H1 (cell line): ENCODE results near the gene STAG1. TPM values are rescaled to one million over a fixed set of nuclear protein-coding genes. Genes with fewer than 3 reads are reported as not detected.

Experiments
- CTCF ChIA-PET: fragments of 300-600 bp; sonication (Branson Sonifier 250); formaldehyde crosslinking; loops from one replicate; lab custom pipeline; 2021; ENCODE audit not compliant: partially characterized antibody; lab: Charles Lee
- POLR2A ChIA-PET: fragments of 300-600 bp; sonication (Branson Sonifier 250); formaldehyde crosslinking; loops from one replicate; lab custom pipeline; 2021; ENCODE audit warnings: inconsistent platforms; ENCODE audit not compliant: partially characterized antibody; lab: Charles Lee
- DNase-seq, 2 experiments: peaks; one replicate each; pipeline versions ENCODE4 v3.0.0 to v3.0.0-alpha.2; 2010 to 2022; ENCODE audit warnings: low spot score in 2 of 2, low read depth in 1 of 2, mixed read lengths in 1 of 2
- FAIRE-seq: peaks from 2 replicates; lab custom pipeline; 2011; peaks lifted over from hg19 to GRCh38; lab: Jason Lieb, UNC
- H2AFZ ChIP-seq: 2 replicates; pipeline ENCODE4 v1.8.1; 2012; ENCODE audit warnings: low read length, inconsistent platforms
- H2AK5ac ChIP-seq: 2 replicates; pipeline ENCODE4 v1.6.1; 2013; ENCODE audit warnings: low read depth, low read length
- H2BK120ac ChIP-seq: replicated peaks from 2 replicates; pipeline ENCODE3; 2013; ENCODE audit warnings: low read depth, low read length, inconsistent platforms
- H2BK12ac ChIP-seq: 2 replicates; pipeline ENCODE4 v1.6.1; 2013; ENCODE audit warnings: low read depth, low read length
- H2BK15ac ChIP-seq: 2 replicates; pipeline ENCODE4 v1.6.1; 2013; ENCODE audit warnings: low read length
- H2BK20ac ChIP-seq: 2 replicates; pipeline ENCODE4 v1.6.1; 2013; ENCODE audit warnings: low read length
- H2BK5ac ChIP-seq: 2 replicates; pipeline ENCODE4 v1.6.1; 2013; ENCODE audit warnings: low read depth, low read length
- H3K14ac ChIP-seq: 2 replicates; pipeline ENCODE4 v1.6.1; 2013; ENCODE audit warnings: inconsistent platforms; ENCODE audit not compliant: insufficient read length
- H3K18ac ChIP-seq: 2 replicates; pipeline ENCODE4 v1.6.1; 2013; ENCODE audit warnings: low read length; ENCODE audit errors: extremely low read depth
- H3K23ac ChIP-seq: 2 replicates; pipeline ENCODE4 v1.6.1; 2013; ENCODE audit warnings: inconsistent platforms; ENCODE audit not compliant: insufficient read length
- H3K23me2 ChIP-seq: 2 replicates; pipeline ENCODE4 v1.6.1; 2013; ENCODE audit warnings: low read depth, low read length
- H3K27ac ChIP-seq: 2 replicates; pipeline ENCODE4 v1.6.1; 2011; ENCODE audit warnings: low read depth, low read length, inconsistent platforms
- H3K27me3 ChIP-seq, 4 experiments: replicated peaks in 1 of 4; 1 replicate in 1 of 4; 2 replicates in 3 of 4; pipeline versions ENCODE4 v1.6.1 to v1.8.1; 2011 to 2013; ENCODE audit warnings: low read length in 3 of 4, mild to moderate bottlenecking in 3 of 4, inconsistent platforms in 2 of 4, mixed read lengths in 2 of 4, moderate library complexity in 1 of 4; ENCODE audit not compliant: control insufficient read depth in 3 of 4, insufficient read depth in 3 of 4; ENCODE audit errors: extremely low read depth in 1 of 4
- H3K36me3 ChIP-seq, 4 experiments: 2 replicates each; pipeline versions ENCODE4 v1.6.1 to v1.8.1; 2011 to 2013; ENCODE audit warnings: mild to moderate bottlenecking in 4 of 4, low read length in 3 of 4, moderate library complexity in 2 of 4, control low read depth in 1 of 4, inconsistent platforms in 1 of 4; ENCODE audit not compliant: insufficient read depth in 4 of 4, control insufficient read depth in 2 of 4
- H3K4ac ChIP-seq: replicated peaks from 2 replicates; pipeline ENCODE3; 2013; ENCODE audit warnings: low read length, low read depth, mixed read lengths, inconsistent platforms; ENCODE audit not compliant: insufficient read length
- H3K4me1 ChIP-seq, 4 experiments: replicated peaks in 1 of 4; 1 replicate in 1 of 4; 2 replicates in 3 of 4; pipeline versions ENCODE4 v1.6.1 to v1.8.1; 2011 to 2013; ENCODE audit warnings: low read length in 3 of 4, inconsistent platforms in 2 of 4, mixed read lengths in 1 of 4; ENCODE audit not compliant: insufficient read depth in 4 of 4, control insufficient read depth in 3 of 4
- H3K4me2 ChIP-seq, 2 experiments: 2 replicates each; pipeline versions ENCODE4 v1.6.1 to v1.8.1; 2011 to 2013; ENCODE audit warnings: low read depth in 2 of 2, low read length in 2 of 2, control low read depth in 1 of 2, inconsistent platforms in 1 of 2, mild to moderate bottlenecking in 1 of 2; ENCODE audit not compliant: insufficient read depth in 1 of 2
- H3K4me3 ChIP-seq, 4 experiments: fragments of 200-600, 300-600 bp in 1 of 4; sonication (generic), shearing (Covaris generic), sonication (Bioruptor Twin) in 1 of 4; 2 replicates each; pipeline versions ENCODE4 v1.5.1 to v1.8.1; 2011 to 2016; ENCODE audit warnings: low read length in 4 of 4, low read depth in 3 of 4, control low read depth in 2 of 4, inconsistent platforms in 2 of 4, mild to moderate bottlenecking in 2 of 4, mixed read lengths in 1 of 4, moderate library complexity in 1 of 4; ENCODE audit not compliant: insufficient read depth in 2 of 4; ENCODE audit errors: extremely low read depth in 1 of 4
- H3K56ac ChIP-seq: replicated peaks from 2 replicates; pipeline ENCODE3; 2013; ENCODE audit warnings: low read depth, mild to moderate bottlenecking, mixed read lengths, low read length, inconsistent platforms; ENCODE audit not compliant: insufficient read length
- H3K79me1 ChIP-seq: 2 replicates; pipeline ENCODE4 v1.6.1; 2013; ENCODE audit warnings: low read depth, low read length, control low read depth
- H3K79me2 ChIP-seq, 2 experiments: 2 replicates each; pipeline versions ENCODE4 v1.6.1 to v1.8.1; 2012 to 2013; ENCODE audit warnings: low read length in 2 of 2, mild to moderate bottlenecking in 2 of 2, inconsistent platforms in 1 of 2; ENCODE audit not compliant: insufficient read depth in 2 of 2, control insufficient read depth in 1 of 2
- H3K9ac ChIP-seq, 4 experiments: replicated peaks in 1 of 4; 1 replicate in 1 of 4; 2 replicates in 3 of 4; pipeline versions ENCODE4 v1.6.1 to v1.8.1; 2011 to 2013; ENCODE audit warnings: low read depth in 3 of 4, low read length in 3 of 4, control low read depth in 2 of 4, mild to moderate bottlenecking in 2 of 4, moderate library complexity in 2 of 4, inconsistent platforms in 1 of 4; ENCODE audit errors: extremely low read depth in 1 of 4
- H3K9me3 ChIP-seq, 2 experiments: 2 replicates each; pipeline versions ENCODE4 v1.6.1 to v1.8.1; 2012 to 2013; ENCODE audit warnings: mild to moderate bottlenecking in 2 of 2, moderate library complexity in 2 of 2, control low read depth in 1 of 2, inconsistent platforms in 1 of 2, low read depth in 1 of 2, low read length in 1 of 2, mixed read lengths in 1 of 2; ENCODE audit not compliant: insufficient read depth in 2 of 2
- H4K20me1 ChIP-seq, 2 experiments: replicated peaks in 1 of 2; 2 replicates each; pipeline versions ENCODE3 to v1.8.1; 2011 to 2013; ENCODE audit warnings: inconsistent platforms in 2 of 2, low read length in 2 of 2, mild to moderate bottlenecking in 1 of 2; ENCODE audit not compliant: insufficient read depth in 2 of 2, control insufficient read depth in 1 of 2
- H4K5ac ChIP-seq: 2 replicates; pipeline ENCODE4 v1.6.1; 2013; ENCODE audit warnings: low read length, low read depth, mixed read lengths, inconsistent platforms; ENCODE audit not compliant: insufficient read length
- H4K8ac ChIP-seq: 2 replicates; pipeline ENCODE4 v1.8.0; 2013; ENCODE audit warnings: mild to moderate bottlenecking, moderate library complexity, low read length, inconsistent platforms; ENCODE audit not compliant: insufficient read depth; ENCODE audit errors: extremely low read depth
- H4K91ac ChIP-seq: replicated peaks from 2 replicates; pipeline ENCODE3; 2013; ENCODE audit warnings: low read length, mixed read lengths, inconsistent platforms; ENCODE audit not compliant: insufficient read length
- WGBS, 2 experiments: shearing (Covaris generic) in 1 of 2; methylation state at CpG; one replicate each; pipeline versions ENCODE4 v1.1.6 to v1.1.7; 2013 to 2015; ENCODE audit warnings: low lambda C conversion rate in 2 of 2, mixed read lengths in 2 of 2, inconsistent platforms in 1 of 2, low coverage in 1 of 2, missing lambda C conversion rate in 1 of 2; ENCODE audit not compliant: insufficient replicate concordance in 2 of 2, insufficient coverage in 1 of 2, insufficient read length in 1 of 2; ENCODE audit errors: extremely low coverage in 1 of 2, missing lambda C conversion rate in 1 of 2; 5-methylcytosine and 5-hydroxymethylcytosine counted together
- polyA plus RNA-seq, 7 experiments: library from polyadenylated mRNA; depleted of rRNA in 3 of 7; stranded (reverse) in 5 of 7; unstranded in 2 of 7; fragments of >200 nt in 5 of 7; fragments of 200-250 nt in 2 of 7; gene quantifications; 1 replicate in 5 of 7; 2 replicates in 1 of 7; 4 replicates in 1 of 7; pipeline versions ENCODE4 v1.2.1 to v1.2.3, GENCODE V29; 2011 to 2013; ENCODE audit warnings: missing spikeins in 2 of 7, mixed read lengths in 2 of 7
- total RNA-seq: library from RNA; stranded (reverse); fragmentation: NEBNext Ultra II Directional; extraction: Animal tissue kit (Norgen Biotek cat#: 25700); gene quantifications from 2 replicates; pipeline ENCODE4 v1.2.1, GENCODE V29; 2021

STAG1 gene
- total and polyA plus RNA-seq, 2 of the 8 experiments (the other 6 are each of a cell fraction or from before 2014, with no cell fraction given): 4.6 to 23.4 TPM

DNA sequence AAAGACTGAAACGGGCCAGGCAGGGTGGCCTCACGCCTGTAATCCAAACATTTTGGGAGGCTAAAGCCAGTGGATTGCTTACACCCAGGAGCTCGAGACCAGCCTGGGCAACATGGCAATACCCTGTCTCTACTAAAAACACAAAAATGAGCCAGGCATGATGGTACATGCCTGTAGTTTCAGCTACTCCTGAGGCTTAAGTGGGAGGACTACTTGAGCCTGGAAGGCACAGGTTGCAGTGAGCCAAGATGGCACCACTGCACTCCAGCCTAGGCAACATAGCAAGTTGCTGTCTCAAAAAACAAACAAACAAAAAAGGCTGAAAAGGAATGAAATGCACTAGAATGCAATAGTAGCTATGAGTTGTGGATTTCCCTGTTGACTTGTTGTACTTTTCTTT, 94.7 kb downstream of the STAG1 start:
- Histone ChIP-seq H3K79me2 (peaks cover 4 to 94% of the 10 kb centered on the region in 2 experiments; a peak in 2 of 4 replicates), H3K79me1 (peaks cover 3% of the 10 kb centered on the region; the same call in 1 of the 2 replicates)

More for the DNA sequence above, 94.7 kb downstream of the STAG1 start:
- no peak overlapping the region for H3K9ac ChIP-seq
- peaks cover 0 to 3% (median 0%) of the 10 kb centered on the region in 4 experiments; a peak in 1 of 7 replicates for H3K4me1 ChIP-seq
- H2BK12ac ChIP-seq: no peak overlapping the region
- WGBS, 2 experiments: 83% methylated on average over 3 of the region's 3 CpGs; no CpG with 5 or more reads in 1 of the 2 experiments
- H3K18ac ChIP-seq: no peak overlapping the region
- H4K20me1 ChIP-seq: no peaks in the 10 kb centered on the region
- H2BK120ac ChIP-seq: no peak overlapping the region
- H2BK15ac ChIP-seq: no peak overlapping the region
- H2BK5ac ChIP-seq: no peak overlapping the region
- no peak overlapping the region for H3K56ac ChIP-seq
- H2AK5ac ChIP-seq: no peak overlapping the region
- no peak overlapping the region for H4K91ac ChIP-seq
- no peaks in the 10 kb centered on the region for H3K36me3 ChIP-seq
- H4K8ac ChIP-seq: no peak overlapping the region; the same call in 1 of the 2 replicates
- H3K4me2 ChIP-seq: no peak overlapping the region
- no peak overlapping the region for H3K14ac ChIP-seq
- H3K23ac ChIP-seq: no peak overlapping the region
- H2BK20ac ChIP-seq: no peak overlapping the region
- no peaks in the 10 kb centered on the region; a peak in 1 of 7 replicates for H3K27me3 ChIP-seq
- H4K5ac ChIP-seq: no peak overlapping the region
- no peak overlapping the region; the same call in 1 of the 2 replicates for H3K27ac ChIP-seq
- POLR2A ChIA-PET: no interaction called here
- H3K9me3 ChIP-seq: peaks cover 0 to 14% of the 10 kb centered on the region in 2 experiments; a peak in 2 of 4 replicates
- CTCF ChIA-PET: interaction anchor here (0.6 to 1.1 kb wide), 3 partner anchors 28 to 656 kb away, joined by 3 read pairs; no protein-coding TSS in a partner anchor
- H2AFZ ChIP-seq: no peak overlapping the region
- H3K4ac ChIP-seq: no peak overlapping the region
- no peaks in the 10 kb centered on the region for H3K23me2 ChIP-seq
- H3K4me3 ChIP-seq: no peak overlapping the region
- DNase-seq (no peak), FAIRE-seq (no peak)
